ENCODE results near the gene NAALADL1. TPM values are rescaled to one million over a fixed set of nuclear protein-coding genes. Genes with fewer than 3 reads are reported as not detected.
A peak's percentile ranks its signal among the peaks of the same experiment; 100 is the strongest.

The NAALADL1 gene
- total RNA-seq, 1 donor from 2014 or later: 4.3 TPM

DNA sequence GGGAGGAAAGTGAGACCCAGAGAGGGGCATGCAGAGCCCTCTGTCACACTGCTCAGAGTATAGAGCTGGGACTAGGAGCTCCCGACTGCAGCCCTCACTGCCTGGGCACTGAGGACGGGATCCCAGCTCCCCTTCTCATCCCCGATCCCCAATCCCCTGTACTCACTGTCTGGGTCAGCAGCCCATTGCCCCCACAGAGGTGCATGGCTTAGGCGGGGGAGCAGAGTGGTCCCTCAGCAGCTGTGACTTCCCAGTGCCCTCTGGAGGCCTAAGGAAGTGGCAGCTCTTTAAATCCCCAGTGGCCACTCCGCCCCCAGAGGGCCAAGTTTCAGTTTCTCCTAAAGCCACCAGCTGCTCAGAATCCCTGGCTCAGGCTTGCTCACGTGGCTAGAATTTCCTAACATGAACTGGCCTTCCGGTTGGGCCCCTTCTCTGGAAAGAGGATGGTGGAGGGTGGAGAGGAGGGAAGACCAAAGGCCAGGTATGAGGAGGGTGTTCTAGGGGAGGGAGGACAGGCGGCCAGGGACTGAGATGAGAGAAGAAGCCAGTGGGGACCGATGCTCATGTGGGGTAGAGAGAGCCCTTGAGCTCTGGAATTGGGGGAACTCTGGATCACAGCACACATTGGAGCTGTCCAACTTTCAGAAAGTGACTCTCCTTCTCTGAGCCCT, 61.5 kb downstream of the NAALADL1 start, which contains the start of gene BATF2:
Gene BATF2 (minus strand): TSS at position 262 of the 671 bp plus-strand sequence. CDS start 57 bp downstream, at position 205.
- DNase-seq (ENCODE audit: low spot score, unreplicated experiment): no peak
- Mint-ChIP-seq H3K4me1 (ENCODE audit: low read depth) (peaks cover 13% of the 10 kb centered on the region), H3K4me3 (ENCODE audit: low read depth) (no peak within 1 kb of the TSS), H3K9me3 (ENCODE audit: low read depth) (no peaks in the 10 kb centered on the region), H3K27me3 (no peaks in the 10 kb centered on the region), H3K27ac (peak within 1 kb of the TSS; percentile 87), H3K36me3 (ENCODE audit: insufficient read depth) (no peaks in the 10 kb centered on the region)
- TF ChIP-seq, protein P1, sequence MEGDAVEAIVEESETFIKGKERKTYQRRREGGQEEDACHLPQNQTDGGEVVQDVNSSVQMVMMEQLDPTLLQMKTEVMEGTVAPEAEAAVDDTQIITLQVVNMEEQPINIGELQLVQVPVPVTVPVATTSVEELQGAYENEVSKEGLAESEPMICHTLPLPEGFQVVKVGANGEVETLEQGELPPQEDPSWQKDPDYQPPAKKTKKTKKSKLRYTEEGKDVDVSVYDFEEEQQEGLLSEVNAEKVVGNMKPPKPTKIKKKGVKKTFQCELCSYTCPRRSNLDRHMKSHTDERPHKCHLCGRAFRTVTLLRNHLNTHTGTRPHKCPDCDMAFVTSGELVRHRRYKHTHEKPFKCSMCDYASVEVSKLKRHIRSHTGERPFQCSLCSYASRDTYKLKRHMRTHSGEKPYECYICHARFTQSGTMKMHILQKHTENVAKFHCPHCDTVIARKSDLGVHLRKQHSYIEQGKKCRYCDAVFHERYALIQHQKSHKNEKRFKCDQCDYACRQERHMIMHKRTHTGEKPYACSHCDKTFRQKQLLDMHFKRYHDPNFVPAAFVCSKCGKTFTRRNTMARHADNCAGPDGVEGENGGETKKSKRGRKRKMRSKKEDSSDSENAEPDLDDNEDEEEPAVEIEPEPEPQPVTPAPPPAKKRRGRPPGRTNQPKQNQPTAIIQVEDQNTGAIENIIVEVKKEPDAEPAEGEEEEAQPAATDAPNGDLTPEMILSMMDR (IDR thresholded peaks at IDR 0.05; ENCODE audit: unreplicated experiment): peak; percentile 50

DNA sequence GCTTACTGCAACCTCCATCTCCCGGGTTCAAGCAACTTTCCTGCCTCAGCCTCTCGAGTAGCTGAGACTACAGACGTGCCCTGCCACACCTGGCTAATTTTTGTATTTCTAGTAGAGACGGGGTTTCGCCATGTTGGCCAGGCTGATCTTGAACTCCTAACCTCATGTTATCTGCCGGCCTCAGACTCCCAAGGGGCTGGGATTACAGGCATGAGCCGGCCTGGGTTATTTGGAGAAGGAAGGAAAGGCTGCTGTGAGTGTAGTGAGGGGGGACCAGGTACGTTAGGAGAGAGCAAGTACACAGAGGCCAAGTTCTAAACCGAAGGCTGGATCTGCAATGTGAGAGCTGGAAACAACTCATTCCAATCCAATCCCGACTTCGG, 62.0 kb downstream of the NAALADL1 start:
- H3K9me3 Mint-ChIP-seq (ENCODE audit: low read depth): no peaks in the 10 kb centered on the region
- H3K27ac Mint-ChIP-seq: peak overlapping the region; percentile 47

More for the DNA sequence above, 62.0 kb downstream of the NAALADL1 start:
- no peak overlapping the region for H3K4me3 Mint-ChIP-seq (ENCODE audit: low read depth)
- peaks cover 13% of the 10 kb centered on the region for H3K4me1 Mint-ChIP-seq (ENCODE audit: low read depth)
- TF ChIP-seq, protein P1 (IDR thresholded peaks at IDR 0.05; ENCODE audit: unreplicated experiment): no peak
- no peak for DNase-seq (ENCODE audit: low spot score, unreplicated experiment)
- H3K27me3 Mint-ChIP-seq: no peaks in the 10 kb centered on the region
- no peaks in the 10 kb centered on the region for H3K36me3 Mint-ChIP-seq (ENCODE audit: insufficient read depth)

Small RNAs within 50 kb of the gene (microRNA-seq; reads per million reads assigned to microRNA genes)
- gene MIR6879 (ENCODE audit: borderline number of aligned reads, unreplicated experiment): 1.8 reads per million

Other genes starting within 250 kb of the NAALADL1 start
- gene MEN1, start 248.0 kb downstream of the NAALADL1 start, total RNA-seq: 54.6 and 61.5 TPM in 2 replicates
- gene CDC42BPG, start 213.9 kb downstream of the NAALADL1 start, total RNA-seq: 20.1 and 21.1 TPM in 2 replicates
- 55.0 and 57.2 TPM in 2 replicates for gene EHD1, start 179.9 kb downstream of the NAALADL1 start, total RNA-seq
- gene ATG2A, start 141.3 kb downstream of the NAALADL1 start, total RNA-seq: 33.2 and 35.0 TPM in 2 replicates
- gene PPP2R5B, start 133.9 kb downstream of the NAALADL1 start, total RNA-seq: 14.1 and 15.9 TPM in 2 replicates
- gene GPHA2, start 122.7 kb downstream of the NAALADL1 start, total RNA-seq: 0.41 TPM in 1 of 2 replicates, not detected in the other
- gene MAJIN, start 86.4 kb downstream of the NAALADL1 start, total RNA-seq: not detected in 2 replicates
- 0.53 and 0.58 TPM in 2 replicates for gene BATF2, start 61.6 kb downstream of the NAALADL1 start, total RNA-seq
- 95.2 and 96.7 TPM in 2 replicates for gene ARL2, start 44.4 kb downstream of the NAALADL1 start, total RNA-seq
- gene SNX15, start 31.1 kb downstream of the NAALADL1 start, total RNA-seq: 33.0 and 34.5 TPM in 2 replicates
- gene SAC3D1, start 17.3 kb downstream of the NAALADL1 start, total RNA-seq: 18.5 and 19.3 TPM in 2 replicates
- 25.1 and 25.9 TPM in 2 replicates for gene CDCA5, start 25.5 kb upstream of the NAALADL1 start, total RNA-seq
- gene ZFPL1, start 25.7 kb upstream of the NAALADL1 start, total RNA-seq: 40.4 and 43.3 TPM in 2 replicates
- gene VPS51, start 37.7 kb upstream of the NAALADL1 start, total RNA-seq: 112 and 123 TPM in 2 replicates
- gene TM7SF2, start 53.3 kb upstream of the NAALADL1 start, total RNA-seq: 123 and 124 TPM in 2 replicates
- 10.5 and 11.8 TPM in 2 replicates for gene ZNHIT2, start 59.1 kb upstream of the NAALADL1 start, total RNA-seq
- 607 and 611 TPM in 2 replicates for gene FAU, start 63.6 kb upstream of the NAALADL1 start, total RNA-seq
- 38.8 and 39.6 TPM in 2 replicates for gene MRPL49, start 63.8 kb upstream of the NAALADL1 start, total RNA-seq
- gene SYVN1, start 76.0 kb upstream of the NAALADL1 start, total RNA-seq: 48.4 and 49.0 TPM in 2 replicates
- gene SPDYC, start 111.7 kb upstream of the NAALADL1 start, total RNA-seq: not detected in 2 replicates
- 239 and 245 TPM in 2 replicates for gene CAPN1, start 123.4 kb upstream of the NAALADL1 start, total RNA-seq
- gene POLA2, start 203.4 kb upstream of the NAALADL1 start, total RNA-seq: 24.4 and 27.4 TPM in 2 replicates

All from progenitor cell of endocrine pancreas (in vitro differentiated cells).